Caco-2 (cell line): ENCODE data around the gene TMEM259. TPM values are rescaled to one million over a fixed set of nuclear protein-coding genes. Genes with fewer than 3 reads are reported as not detected.

Source experiments
- BruUV-seq: library from RNA; stranded (reverse); fragments of 400-500 nt; replicated peaks from 2 replicates; lab custom pipeline; 2021; lab: Mats Ljungman, UMichigan
- CTCF ChIA-PET: fragments of 300-600 bp; sonication (Branson Sonifier 250); formaldehyde crosslinking; loops from one replicate; lab custom pipeline; 2022; ENCODE audit warnings: antibody characterized with exemption; lab: Charles Lee
- POLR2A ChIA-PET: fragments of 300-600 bp; sonication (Branson Sonifier 250); formaldehyde crosslinking; loops from one replicate; lab custom pipeline; 2022; ENCODE audit warnings: antibody characterized with exemption; lab: Charles Lee
- DNase-seq, 2 experiments: peaks; one replicate each; pipeline versions ENCODE4 v3.0.0 to v3.0.0-alpha.2; 2020 to 2022
- H3K27me3 ChIP-seq: replicated peaks from 2 replicates; pipeline ENCODE4 v1.6.0; 2011; ENCODE audit warnings: low read length; ENCODE audit not compliant: control insufficient read depth, insufficient read depth
- H3K36me3 ChIP-seq: 2 replicates; pipeline ENCODE4 v1.5.1; 2011; ENCODE audit warnings: low read length; ENCODE audit not compliant: control insufficient read depth, insufficient read depth
- H3K4me1 ChIP-seq: fragments of 250-450 bp; sonication (Bioruptor Pico); 2 replicates; pipeline ENCODE4 v1.5.1; 2020; ENCODE audit warnings: mild to moderate bottlenecking
- H3K4me3 ChIP-seq: 2 replicates; pipeline ENCODE4 v1.5.1; 2011; ENCODE audit warnings: low read depth, mild to moderate bottlenecking, control low read depth, low read length
- H3K9me3 ChIP-seq: fragments of 250-450 bp; sonication (Bioruptor Pico); 2 replicates; pipeline ENCODE4 v1.5.1; 2020; ENCODE audit warnings: mild to moderate bottlenecking, moderate library complexity
- H3K27ac Mint-ChIP-seq: one replicate; pipeline ENCODE4 v1.8.0; 2022; ENCODE audit warnings: mixed read lengths; ENCODE audit not compliant: unreplicated experiment
- H3K27me3 Mint-ChIP-seq: one replicate; pipeline ENCODE4 v1.8.0; 2022; ENCODE audit warnings: mixed read lengths; ENCODE audit not compliant: insufficient read depth, unreplicated experiment
- H3K36me3 Mint-ChIP-seq: one replicate; pipeline ENCODE4 v1.8.0; 2022; ENCODE audit warnings: mild to moderate bottlenecking, mixed read lengths; ENCODE audit not compliant: insufficient read depth, unreplicated experiment
- H3K4me1 Mint-ChIP-seq: one replicate; pipeline ENCODE4 v1.8.0; 2022; ENCODE audit warnings: low read depth, mixed read lengths; ENCODE audit not compliant: unreplicated experiment
- H3K4me3 Mint-ChIP-seq: one replicate; pipeline ENCODE4 v1.8.0; 2022; ENCODE audit warnings: mild to moderate bottlenecking, moderate library complexity, mixed read lengths; ENCODE audit not compliant: unreplicated experiment
- H3K9me3 Mint-ChIP-seq: one replicate; pipeline ENCODE4 v1.8.0; 2022; ENCODE audit warnings: mixed read lengths; ENCODE audit not compliant: unreplicated experiment
- intact Hi-C: fragments of 100-400 bp; cut with micrococcal nuclease; formaldehyde crosslinking; loops from one replicate; pipeline ENCODE4 v1.10.0; 2022; ENCODE audit not compliant: unreplicated experiment
- total RNA-seq: library from RNA; stranded (reverse); gene quantifications from 2 replicates; pipeline ENCODE4 v1.2.3, GENCODE V29; 2022
- TF ChIP-seq, protein P1 (sequence below), 2 experiments: fragments of 200-600 bp in 1 of 2; IDR thresholded peaks; 1 replicate in 1 of 2; 2 replicates in 1 of 2; pipeline versions ENCODE4 v1.5.1 to v1.8.0; 2011 to 2022; ENCODE audit warnings: antibody characterized with exemption in 1 of 2, control low read depth in 1 of 2, inconsistent platforms in 1 of 2, low read depth in 1 of 2, low read length in 1 of 2, mild to moderate bottlenecking in 1 of 2, moderate library complexity in 1 of 2; ENCODE audit not compliant: insufficient read depth in 1 of 2, severe bottlenecking in 1 of 2, unreplicated experiment in 1 of 2

TMEM259 gene
- total RNA-seq, 1 experiment from 2014 or later: 148 TPM

DNA sequence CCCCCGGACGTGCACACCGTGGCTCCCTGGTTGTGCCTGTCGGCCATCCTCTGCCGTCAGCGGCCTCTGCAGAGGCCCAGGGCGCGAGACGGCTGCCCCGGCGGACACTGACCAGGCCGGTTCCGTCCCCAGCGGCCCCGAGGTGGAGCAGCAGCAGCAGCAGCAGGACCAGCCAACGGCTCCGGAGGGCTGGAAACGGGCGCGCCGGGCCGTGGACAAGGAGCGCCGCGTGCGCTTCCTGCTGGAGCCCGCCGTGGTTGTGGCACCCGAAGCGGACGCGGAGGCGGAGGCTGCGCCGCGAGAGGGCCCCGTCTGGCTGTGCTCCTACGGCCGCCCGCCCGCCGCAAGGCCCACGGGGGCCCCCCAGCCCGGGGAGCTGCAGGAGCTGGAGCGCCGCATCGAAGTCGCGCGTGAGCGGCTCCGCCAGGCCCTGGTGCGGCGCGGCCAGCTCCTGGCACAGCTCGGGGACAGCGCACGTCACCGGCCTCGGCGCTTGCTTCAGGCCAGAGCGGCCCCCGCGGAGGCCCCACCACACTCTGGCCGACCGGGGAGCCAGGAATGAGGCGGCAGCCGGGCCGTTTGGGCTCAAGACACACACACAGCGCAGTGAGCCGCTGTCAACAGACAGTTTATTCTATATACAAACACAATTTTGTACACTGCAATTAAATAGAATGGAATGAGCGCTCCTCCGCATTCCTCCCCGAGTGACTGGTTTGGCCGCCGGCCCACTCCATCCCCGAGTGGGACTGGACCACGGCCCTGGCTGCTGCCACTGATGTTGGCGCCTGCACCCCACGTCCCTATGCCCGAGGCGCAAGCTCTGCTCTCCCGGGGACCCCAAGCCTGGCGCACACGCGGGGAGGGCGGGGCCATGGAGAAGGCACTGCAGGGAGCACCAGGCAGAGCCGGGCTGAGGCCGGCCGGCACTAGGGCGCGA is 11.6 kb downstream of the TMEM259 start:
- Mint-ChIP-seq H3K9me3 (no peaks in the 10 kb centered on the region), H3K27me3 (no peaks in the 10 kb centered on the region), H3K4me1 (no peaks in the 10 kb centered on the region), H3K36me3 (peaks cover 34% of the 10 kb centered on the region), H3K27ac (no peak overlapping the region), H3K4me3 (no peak overlapping the region)
- Histone ChIP-seq H3K4me1 (no peaks in the 10 kb centered on the region), H3K36me3 (no peaks in the 10 kb centered on the region; the same call in 1 of the 2 replicates), H3K9me3 (no peaks in the 10 kb centered on the region), H3K27me3 (no peaks in the 10 kb centered on the region), H3K4me3 (no peak overlapping the region)
- BruUV-seq: TSS peak; percentile 94
- TF ChIP-seq, protein P1, sequence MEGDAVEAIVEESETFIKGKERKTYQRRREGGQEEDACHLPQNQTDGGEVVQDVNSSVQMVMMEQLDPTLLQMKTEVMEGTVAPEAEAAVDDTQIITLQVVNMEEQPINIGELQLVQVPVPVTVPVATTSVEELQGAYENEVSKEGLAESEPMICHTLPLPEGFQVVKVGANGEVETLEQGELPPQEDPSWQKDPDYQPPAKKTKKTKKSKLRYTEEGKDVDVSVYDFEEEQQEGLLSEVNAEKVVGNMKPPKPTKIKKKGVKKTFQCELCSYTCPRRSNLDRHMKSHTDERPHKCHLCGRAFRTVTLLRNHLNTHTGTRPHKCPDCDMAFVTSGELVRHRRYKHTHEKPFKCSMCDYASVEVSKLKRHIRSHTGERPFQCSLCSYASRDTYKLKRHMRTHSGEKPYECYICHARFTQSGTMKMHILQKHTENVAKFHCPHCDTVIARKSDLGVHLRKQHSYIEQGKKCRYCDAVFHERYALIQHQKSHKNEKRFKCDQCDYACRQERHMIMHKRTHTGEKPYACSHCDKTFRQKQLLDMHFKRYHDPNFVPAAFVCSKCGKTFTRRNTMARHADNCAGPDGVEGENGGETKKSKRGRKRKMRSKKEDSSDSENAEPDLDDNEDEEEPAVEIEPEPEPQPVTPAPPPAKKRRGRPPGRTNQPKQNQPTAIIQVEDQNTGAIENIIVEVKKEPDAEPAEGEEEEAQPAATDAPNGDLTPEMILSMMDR (IDR thresholded peaks at IDR 0.05; ENCODE audit: insufficient read depth in 1 of 2, low read depth in 1 of 2, low read length in 1 of 2, severe bottlenecking in 1 of 2, unreplicated experiment in 1 of 2): no peak
- CTCF ChIA-PET: interaction anchor here (0.6 kb wide), 1 partner anchor 8 kb away, joined by 3 read pairs; no protein-coding TSS in a partner anchor
- no peak for DNase-seq
- POLR2A ChIA-PET: interaction anchor here (0.5 kb wide), 1 partner anchor 56 kb away, joined by 4 read pairs; no protein-coding TSS in a partner anchor
- intact Hi-C loops: no loop called here

DNA sequence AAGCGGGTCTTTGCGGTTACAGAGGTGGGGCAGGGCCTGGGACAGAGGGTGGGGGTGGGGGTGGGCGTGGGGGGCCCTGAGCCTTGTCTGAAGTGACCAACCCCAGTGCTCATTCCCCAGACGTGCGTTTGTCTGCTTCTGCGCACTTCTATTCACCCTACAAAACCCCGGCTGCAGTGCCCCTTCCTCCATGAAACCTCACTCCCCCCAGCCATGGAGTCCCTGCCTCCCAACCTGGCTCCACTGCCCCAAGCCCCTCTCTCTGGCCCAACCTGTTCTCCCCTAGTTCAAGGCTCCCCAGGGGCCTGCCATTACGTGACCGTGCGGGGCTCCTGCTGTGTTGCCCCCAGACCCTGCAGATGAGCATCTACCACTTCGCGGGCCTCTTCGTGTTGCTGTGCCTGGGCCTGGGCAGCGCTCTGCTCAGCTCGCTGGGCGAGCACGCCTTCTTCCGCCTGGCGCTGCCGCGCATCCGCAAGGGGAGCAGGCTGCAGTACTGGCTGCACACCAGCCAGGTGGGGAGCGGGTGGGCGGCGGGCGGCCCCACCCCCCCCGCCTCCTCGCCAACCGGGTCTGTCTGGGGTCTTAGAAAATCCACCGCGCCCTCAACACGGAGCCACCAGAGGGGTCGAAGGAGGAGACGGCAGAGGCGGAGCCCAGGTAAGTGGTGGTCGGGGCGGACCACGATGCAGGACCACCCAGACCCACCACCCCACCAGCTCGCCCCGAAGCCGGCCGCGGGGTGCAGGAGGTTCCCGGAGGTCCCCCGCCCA is 12.5 kb downstream of the TMEM259 start:
- BruUV-seq: no TSS peak
- Mint-ChIP-seq H3K36me3 (peaks cover 31% of the 10 kb centered on the region), H3K4me3 (no peak overlapping the region), H3K27ac (no peak overlapping the region), H3K4me1 (no peaks in the 10 kb centered on the region), H3K27me3 (no peaks in the 10 kb centered on the region), H3K9me3 (no peaks in the 10 kb centered on the region)
- H3K9me3 ChIP-seq: no peaks in the 10 kb centered on the region
- no peaks in the 10 kb centered on the region; the same call in 1 of the 2 replicates for H3K36me3 ChIP-seq
- no peaks in the 10 kb centered on the region for H3K4me1 ChIP-seq
- ChIA-PET POLR2A (no interaction called here), CTCF (no interaction called here)
- DNase-seq: no peak
- TF ChIP-seq, protein P1 (IDR thresholded peaks at IDR 0.05; ENCODE audit: insufficient read depth in 1 of 2, low read depth in 1 of 2, low read length in 1 of 2, severe bottlenecking in 1 of 2, unreplicated experiment in 1 of 2): no peak
- intact Hi-C loops: no loop called here
- H3K4me3 ChIP-seq: no peak overlapping the region
- no peaks in the 10 kb centered on the region for H3K27me3 ChIP-seq
